WTC11 (cell line): ENCODE measurements around the gene SLC46A3.

Source experiments
- CBFB ChIP-seq: sonication (generic); formaldehyde crosslinking; IDR thresholded peaks from 2 replicates; pipeline ENCODE4 v1.8.1; 2022; ENCODE audit warnings: mild to moderate bottlenecking, low read depth, missing genetic modification reagents
- CTCF ChIP-seq: fragments of 200-600 bp; IDR thresholded peaks from 2 replicates; pipeline ENCODE4 v1.8.0; 2022; ENCODE audit warnings: antibody characterized with exemption
- FOXJ3 ChIP-seq: sonication (generic); formaldehyde crosslinking; IDR thresholded peaks from 2 replicates; pipeline ENCODE4 v1.9.0; 2021; ENCODE audit warnings: missing genetic modification reagents, mild to moderate bottlenecking, borderline replicate concordance
- MAX ChIP-seq: sonication (generic); formaldehyde crosslinking; IDR thresholded peaks from 2 replicates; pipeline ENCODE4 v1.8.0; 2022; ENCODE audit warnings: mild to moderate bottlenecking, missing genetic modification reagents
- MYBL2 ChIP-seq: sonication (generic); formaldehyde crosslinking; IDR thresholded peaks from 2 replicates; pipeline ENCODE4 v1.8.1; 2023; ENCODE audit warnings: mild to moderate bottlenecking, moderate library complexity, missing genetic modification reagents
- ZNF121 ChIP-seq: sonication (generic); formaldehyde crosslinking; IDR thresholded peaks from 2 replicates; pipeline ENCODE4 v1.8.0; 2023; ENCODE audit warnings: missing genetic modification reagents
- ZSCAN18 ChIP-seq: fragments of 250-450 bp; sonication (Bioruptor Pico); IDR thresholded peaks from 2 replicates; pipeline ENCODE4 v2.1.2; 2022; ENCODE audit warnings: mild to moderate bottlenecking, moderate library complexity

DNA sequence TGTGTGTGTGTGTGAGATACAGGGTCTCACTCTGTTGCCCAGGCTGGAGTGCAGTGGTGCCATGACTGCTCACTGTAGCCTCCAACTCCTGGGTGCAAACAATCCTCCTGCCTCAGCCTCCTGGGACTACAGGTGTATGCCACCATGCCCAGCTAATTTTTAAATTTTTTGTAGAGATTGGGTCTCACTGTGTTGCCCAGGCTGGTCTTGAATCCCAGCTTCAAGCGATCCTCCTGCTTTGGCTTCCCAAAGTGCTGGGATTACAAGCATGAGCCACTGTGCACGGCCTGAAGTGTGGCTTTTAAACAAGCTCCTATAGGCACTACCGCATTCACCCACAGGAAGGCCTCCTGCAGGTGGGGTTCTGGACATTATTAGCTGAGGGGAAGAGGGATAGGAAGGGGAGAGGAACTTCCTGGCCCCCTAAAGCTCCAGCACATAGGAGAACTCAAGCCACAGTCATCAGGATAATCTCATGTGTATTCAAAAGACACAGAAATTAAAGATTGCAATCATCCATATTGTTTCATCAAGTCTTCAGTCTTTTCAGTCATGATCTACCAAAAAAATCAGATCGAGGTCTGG lies 24.8 kb upstream of the SLC46A3 start:
- TF ChIP-seq FOXJ3 (CRISPR knock-in tag) (no peak), CBFB (CRISPR knock-in tag) (no peak), CTCF (no peak), MYBL2 (CRISPR knock-in tag) (no peak), MAX (CRISPR knock-in tag) (no peak), ZSCAN18 (CRISPR knock-in tag) (no peak), ZNF121 (CRISPR knock-in tag) (peak; percentile 72; the same call in 1 of the 2 replicates)
